Activated CD4-positive, CD25-positive, alpha-beta regulatory T cell (primary cell): ENCODE data around the gene SUPT3H.

ENCODE experiments used
- DNase-seq, 4 experiments: peaks; one replicate each; lab custom pipeline; 2025; lab: John Stamatoyannopoulos, UW

Gene SUPT3H

GRCh38 chr6:44788387-44788981, 589.2 kb downstream of the SUPT3H start:
- DNase-seq, result no peak

DNA sequence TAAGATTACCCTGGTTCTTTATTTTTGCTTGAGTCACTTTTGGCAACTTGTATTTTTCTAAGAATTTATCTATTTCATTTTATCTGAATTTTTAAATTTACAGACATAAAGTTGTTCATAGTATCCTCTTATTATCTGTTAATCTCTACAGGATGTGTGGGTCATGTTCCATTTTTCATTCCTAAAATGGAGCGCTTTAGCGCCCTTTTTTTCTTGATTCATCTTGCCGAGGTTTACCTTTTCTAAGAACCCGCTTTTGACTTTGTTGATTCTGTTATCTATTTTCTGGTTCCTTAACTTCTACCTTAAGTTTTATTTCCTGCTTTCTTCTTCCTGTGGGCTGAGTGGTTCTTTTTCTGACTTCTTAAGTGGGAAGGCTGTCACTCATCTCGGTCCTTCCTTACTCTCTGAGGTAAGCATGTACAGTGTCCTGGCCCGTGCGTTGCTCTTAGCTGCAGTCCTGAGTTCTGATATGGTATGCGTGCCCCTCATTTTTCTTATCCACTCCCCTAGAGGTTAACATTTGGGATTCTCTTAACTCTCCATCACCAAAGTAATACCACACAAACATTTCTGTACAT, 590.4 kb downstream of the SUPT3H start:
- no peak for DNase-seq

- no peak for DNase-seq
Measured at GRCh38 chr6:44785130-44785529, 592.6 kb downstream of the SUPT3H start.

GRCh38 chr6:44784195-44784594, 593.5 kb downstream of the SUPT3H start:
- DNase-seq, result no peak

DNA sequence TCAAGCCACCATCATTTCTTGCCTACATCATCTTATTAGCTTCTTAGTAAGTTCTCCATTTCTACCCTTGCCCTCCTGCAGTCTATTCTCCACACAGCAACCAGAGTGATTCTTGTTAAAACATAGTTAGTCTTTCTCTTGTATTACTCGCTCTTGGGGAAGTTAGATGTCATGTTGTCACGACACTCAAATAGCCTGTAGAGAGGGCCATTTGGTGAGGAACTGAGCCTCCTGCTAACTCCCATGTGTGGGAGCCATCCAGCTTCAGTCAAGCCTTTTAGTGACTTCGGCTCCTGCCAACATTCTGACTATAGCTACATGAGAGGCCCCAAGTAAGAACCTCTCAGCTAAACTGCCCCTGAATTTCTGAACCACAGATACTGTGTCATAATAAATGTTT, 594.8 kb downstream of the SUPT3H start:
- no peak for DNase-seq

- no peak for DNase-seq
Measured at GRCh38 chr6:44781912-44782597, 595.7 kb downstream of the SUPT3H start.

DNA sequence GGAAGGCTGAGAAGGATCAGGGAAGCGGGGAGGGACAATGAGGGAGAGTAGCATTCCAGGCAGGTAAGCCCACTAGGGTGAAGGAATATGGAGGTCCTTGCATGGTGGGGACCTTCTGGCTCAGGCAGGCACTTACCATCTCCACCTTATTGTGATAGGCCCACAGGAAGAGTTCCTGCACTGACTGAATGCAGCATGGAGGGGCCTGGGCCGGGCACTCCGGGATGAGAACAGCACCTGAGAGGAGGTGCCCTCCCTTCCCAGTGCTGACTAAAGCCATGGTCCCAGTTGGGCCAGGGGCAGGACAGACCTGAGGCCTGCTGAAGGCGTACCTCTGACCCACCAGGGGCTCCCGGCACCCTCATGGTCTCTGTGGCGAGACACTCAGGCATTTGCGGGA, 597.6 kb downstream of the SUPT3H start:
- DNase-seq, result no peak

DNA sequence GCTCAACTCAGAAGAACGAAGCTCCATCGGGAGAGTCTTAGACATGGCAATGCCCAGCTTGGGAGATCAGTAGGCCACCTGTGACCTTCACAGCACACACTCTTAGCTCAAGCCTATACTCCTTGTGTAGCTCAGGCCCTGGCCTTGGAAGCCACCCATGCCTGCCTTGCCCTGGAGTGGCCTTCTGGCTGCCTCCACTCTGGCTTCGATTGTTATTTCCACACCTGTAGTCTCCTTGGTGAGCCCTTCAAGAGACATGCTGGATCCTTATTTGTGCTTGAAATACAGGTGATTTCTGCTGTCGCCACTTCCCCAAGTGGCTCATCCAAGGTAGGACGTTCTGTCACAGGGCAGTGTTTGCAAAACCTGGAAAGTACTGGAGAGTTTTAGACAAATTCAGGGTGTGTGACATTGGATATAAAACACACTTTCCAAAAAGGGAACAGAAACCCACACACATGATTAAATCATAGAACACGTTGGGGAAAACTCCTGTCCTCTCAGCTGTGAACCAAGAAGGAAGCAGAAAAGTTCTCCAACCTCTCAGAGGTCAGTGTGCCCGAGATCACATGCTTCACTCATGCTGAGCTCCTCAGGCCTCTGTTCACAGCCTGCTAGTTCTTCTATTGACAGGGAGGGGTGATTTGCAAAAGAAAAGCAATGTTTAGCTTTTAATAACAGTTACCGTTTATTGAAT, 598.5 kb downstream of the SUPT3H start:
- no peak for DNase-seq
